ENCODE results near the gene NKAIN4.

NKAIN4 gene

GRCh38 chr20:63198606-63199005 is 55.7 kb downstream of the NKAIN4 start:
- DNase-seq (ENCODE audit: low spot score) = no peak
- no peak for FAIRE-seq

GRCh38 chr20:63196768-63197470 is 57.3 kb downstream of the NKAIN4 start:
- no peak for FAIRE-seq
- no peak for DNase-seq (ENCODE audit: low spot score)

GRCh38 chr20:63194797-63195173 is 59.5 kb downstream of the NKAIN4 start:
- FAIRE-seq = no peak
- no peak for DNase-seq (ENCODE audit: low spot score)

GRCh38 chr20:63194007-63194796 is 60.1 kb downstream of the NKAIN4 start:
- DNase-seq (ENCODE audit: low spot score) (no peak), FAIRE-seq (peak; percentile 76)

- DNase-seq (ENCODE audit: low spot score) (no peak), FAIRE-seq (no peak)
These were observed 61.5 kb downstream of the NKAIN4 start for GRCh38 chr20:63192721-63193120.

GRCh38 chr20:63191400-63191799 is 62.9 kb downstream of the NKAIN4 start:
- DNase-seq (ENCODE audit: low spot score) = peak; percentile 80
- FAIRE-seq = peak; percentile 2

- no peak for DNase-seq (ENCODE audit: low spot score)
- FAIRE-seq = no peak
These were observed 63.4 kb downstream of the NKAIN4 start for GRCh38 chr20:63190828-63191227.
